ENCODE measurements around the gene SLC22A23. TPM values are rescaled to one million over a fixed set of nuclear protein-coding genes. Genes with fewer than 3 reads are reported as not detected.

SLC22A23 gene
- total RNA-seq, 2 experiments from 2014 or later = not detected

DNA sequence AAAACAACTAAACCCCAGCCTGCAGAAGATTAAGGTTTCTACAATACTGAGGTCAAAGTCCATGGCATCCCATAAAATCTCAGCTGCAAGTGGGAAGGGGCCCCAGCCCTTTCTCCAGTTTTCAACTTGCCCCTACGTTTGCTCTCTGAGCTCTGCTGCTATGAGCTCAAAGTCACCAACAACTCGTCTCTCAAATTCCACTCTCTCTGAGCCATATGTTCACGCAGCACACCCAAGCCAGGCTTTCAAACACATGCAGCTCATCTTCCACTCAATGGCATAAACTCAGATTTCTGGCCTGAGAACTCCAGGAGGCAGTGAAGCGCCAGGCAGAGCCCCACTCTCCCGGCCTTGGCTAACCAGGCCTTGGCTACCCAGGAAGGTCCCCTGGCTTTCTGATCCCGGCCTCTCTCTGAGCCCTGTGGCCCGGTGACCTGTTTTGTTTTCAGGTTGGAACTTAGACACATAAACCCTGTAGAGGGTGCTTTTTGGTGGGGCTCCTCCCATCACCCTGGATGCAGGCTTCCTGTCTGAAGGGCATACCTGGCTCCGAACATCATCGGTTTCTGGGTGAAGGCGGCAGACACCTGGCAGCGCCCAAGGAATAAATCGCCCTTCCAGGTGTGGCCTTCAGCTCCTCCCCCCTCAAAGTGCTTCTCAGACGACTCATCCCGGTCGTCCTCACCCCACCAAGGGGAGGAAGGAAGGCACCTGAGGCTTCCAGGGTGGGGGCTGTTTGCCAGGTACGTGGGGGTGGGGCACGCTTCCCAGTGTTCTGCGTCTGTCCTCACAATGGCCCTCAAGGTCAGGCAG lies 12.4 kb downstream of the SLC22A23 start:
- no peak overlapping the region for H2AFZ ChIP-seq (ENCODE audit: low read length)
- no peak for DNase-seq (ENCODE audit: low spot score)
- H3K4me3 ChIP-seq (ENCODE audit: low read depth, low read length, poor library complexity, severe bottlenecking) = no peak overlapping the region
- ChIA-PET POLR2A (interaction anchor here (0.6 to 1.4 kb wide), 2 partner anchors 16 to 508 kb away, joined by 3 to 5 read pairs; no protein-coding TSS in a partner anchor), CTCF (ENCODE audit: unreplicated experiment) (no interaction called here)
- H3K4me1 ChIP-seq (ENCODE audit: insufficient read depth, low read length, poor library complexity, severe bottlenecking) = no peaks in the 10 kb centered on the region
- no peaks in the 10 kb centered on the region for H3K9me3 ChIP-seq (ENCODE audit: low read length)
- no peak overlapping the region for H3K27ac ChIP-seq (ENCODE audit: low read depth, low read length, poor library complexity, severe bottlenecking)
- no peaks in the 10 kb centered on the region for H3K9me2 ChIP-seq (ENCODE audit: insufficient read depth, low read length)
- no peak overlapping the region for H3K4me2 ChIP-seq (ENCODE audit: low read length)
- intact Hi-C loops (cut with micrococcal nuclease; ENCODE audit: unreplicated experiment) = no loop called here
- no TSS peak for BruUV-seq (replicated peaks)
- H3K36me3 ChIP-seq (ENCODE audit: insufficient read depth, low read length) = no peaks in the 10 kb centered on the region
- H4K20me1 ChIP-seq (ENCODE audit: insufficient read depth, low read length) = no peaks in the 10 kb centered on the region
- no peak for TF ChIP-seq EZH2phosphoT487 (IDR thresholded peaks at IDR 0.05; ENCODE audit: borderline replicate concordance, low read depth, low read length)
- TF ChIP-seq, protein P1, sequence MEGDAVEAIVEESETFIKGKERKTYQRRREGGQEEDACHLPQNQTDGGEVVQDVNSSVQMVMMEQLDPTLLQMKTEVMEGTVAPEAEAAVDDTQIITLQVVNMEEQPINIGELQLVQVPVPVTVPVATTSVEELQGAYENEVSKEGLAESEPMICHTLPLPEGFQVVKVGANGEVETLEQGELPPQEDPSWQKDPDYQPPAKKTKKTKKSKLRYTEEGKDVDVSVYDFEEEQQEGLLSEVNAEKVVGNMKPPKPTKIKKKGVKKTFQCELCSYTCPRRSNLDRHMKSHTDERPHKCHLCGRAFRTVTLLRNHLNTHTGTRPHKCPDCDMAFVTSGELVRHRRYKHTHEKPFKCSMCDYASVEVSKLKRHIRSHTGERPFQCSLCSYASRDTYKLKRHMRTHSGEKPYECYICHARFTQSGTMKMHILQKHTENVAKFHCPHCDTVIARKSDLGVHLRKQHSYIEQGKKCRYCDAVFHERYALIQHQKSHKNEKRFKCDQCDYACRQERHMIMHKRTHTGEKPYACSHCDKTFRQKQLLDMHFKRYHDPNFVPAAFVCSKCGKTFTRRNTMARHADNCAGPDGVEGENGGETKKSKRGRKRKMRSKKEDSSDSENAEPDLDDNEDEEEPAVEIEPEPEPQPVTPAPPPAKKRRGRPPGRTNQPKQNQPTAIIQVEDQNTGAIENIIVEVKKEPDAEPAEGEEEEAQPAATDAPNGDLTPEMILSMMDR (conservative IDR thresholded peaks at IDR 0.05; ENCODE audit: low read length) = no peak
- no peaks in the 10 kb centered on the region for H3K79me2 ChIP-seq (ENCODE audit: insufficient read depth, low read depth, low read length)

DNA sequence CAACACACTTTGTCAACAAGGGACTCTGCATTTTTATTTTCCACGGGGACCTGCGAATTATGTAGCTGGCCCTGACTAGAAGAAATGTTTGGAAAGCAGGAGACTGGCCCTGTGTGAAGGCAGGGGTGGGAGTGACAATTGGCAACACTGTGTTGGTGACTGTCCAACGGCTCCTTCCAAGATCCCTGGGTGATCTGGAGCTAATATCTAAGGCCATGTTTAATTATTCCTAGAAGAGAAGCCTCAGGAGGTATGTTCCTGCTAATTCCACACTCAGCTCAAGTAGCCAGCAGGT lies 13.7 kb downstream of the SLC22A23 start:
- H3K4me3 ChIP-seq (ENCODE audit: low read depth, low read length, poor library complexity, severe bottlenecking) = no peak overlapping the region
- no peak for DNase-seq (ENCODE audit: low spot score)
- H3K4me1 ChIP-seq (ENCODE audit: insufficient read depth, low read length, poor library complexity, severe bottlenecking) = no peaks in the 10 kb centered on the region
- BruUV-seq (replicated peaks) = no TSS peak
- TF ChIP-seq, protein P1 (conservative IDR thresholded peaks at IDR 0.05; ENCODE audit: low read length) = no peak
- TF ChIP-seq EZH2phosphoT487 (IDR thresholded peaks at IDR 0.05; ENCODE audit: borderline replicate concordance, low read depth, low read length) = no peak
- no peaks in the 10 kb centered on the region for H3K36me3 ChIP-seq (ENCODE audit: insufficient read depth, low read length)
- H3K9me2 ChIP-seq (ENCODE audit: insufficient read depth, low read length) = no peaks in the 10 kb centered on the region
- no peak overlapping the region for H3K27ac ChIP-seq (ENCODE audit: low read depth, low read length, poor library complexity, severe bottlenecking)
- H3K4me2 ChIP-seq (ENCODE audit: low read length) = no peak overlapping the region
- ChIA-PET POLR2A (interaction anchor here (0.6 to 1.4 kb wide), 2 partner anchors 17 to 239 kb away, joined by 4 to 5 read pairs; no protein-coding TSS in a partner anchor), CTCF (ENCODE audit: unreplicated experiment) (no interaction called here)
- intact Hi-C loops (cut with micrococcal nuclease; ENCODE audit: unreplicated experiment) = no loop called here
- no peaks in the 10 kb centered on the region for H3K9me3 ChIP-seq (ENCODE audit: low read length)
- no peaks in the 10 kb centered on the region for H4K20me1 ChIP-seq (ENCODE audit: insufficient read depth, low read length)
- no peak overlapping the region for H2AFZ ChIP-seq (ENCODE audit: low read length)
- no peaks in the 10 kb centered on the region for H3K79me2 ChIP-seq (ENCODE audit: insufficient read depth, low read depth, low read length)
